ENCODE measurements around the gene EAPP.
"Not testable (repeated sequence)": the region's sequence is repeated elsewhere in the genome, so short reads cannot be mapped to it uniquely, and the experiment has no call there.

- not testable (repeated sequence) for TF ChIP-seq POLR2A (IDR thresholded peaks at IDR 0.05; ENCODE audit: low read length); GATA1 (IDR thresholded peaks at IDR 0.05; ENCODE audit: low read depth, low read length)
These were observed 919 bp upstream of the EAPP start for GRCh38 chr14:34540181-34541059.
